A549 (cell line): ENCODE results near the gene GOLGA6L6. TPM values are rescaled to one million over a fixed set of nuclear protein-coding genes. Genes with fewer than 3 reads are reported as not detected.
"Not testable (repeated sequence)": the region's sequence is repeated elsewhere in the genome, so short reads cannot be mapped to it uniquely, and the experiment has no call there.

Source experiments
- ATAC-seq, 2 experiments: fragments of 200-7000 bp in 1 of 2; fragments of >200 bp in 1 of 2; cut with Nextera tagmentation in 1 of 2; cut with Tn5 transposase in 1 of 2; 3 replicates each; pipeline versions ENCODE4 v1.8.0 to v1.9.1; 2018 to 2020; ENCODE audit warnings: mild to moderate bottlenecking in 1 of 2, moderate library complexity in 1 of 2
- CTCF ChIA-PET: fragments of 300-600 bp; sonication (Branson Sonifier 250); formaldehyde crosslinking; extraction: SDS; loops from one replicate; lab custom pipeline; 2021; ENCODE audit warnings: antibody characterized with exemption, inconsistent platforms; lab: Yijun Ruan, JAX
- POLR2A ChIA-PET: fragments of 350-600 bp; formaldehyde crosslinking; extraction: SDS; loops from one replicate; lab custom pipeline; 2021; ENCODE audit warnings: antibody characterized with exemption, inconsistent platforms; lab: Yijun Ruan, JAX
- DNase-seq, 2 experiments: peaks; one replicate each; pipeline versions ENCODE4 v3.0.0 to v3.0.0-alpha.2; 2011 to 2016; ENCODE audit warnings: low read depth in 1 of 2, low spot score in 1 of 2
- FAIRE-seq: peaks from 2 replicates; lab custom pipeline; 2011; peaks lifted over from hg19 to GRCh38; lab: Jason Lieb, UNC
- H3K27ac ChIP-seq, 2 experiments: fragments of >200 bp; sonication (Bioruptor Twin); formaldehyde crosslinking; 3 replicates each; pipeline ENCODE4 v1.5.1; 2016 to 2017
- H3K4me1 ChIP-seq: fragments of >200 bp; sonication (Bioruptor Twin); formaldehyde crosslinking; 3 replicates; pipeline ENCODE4 v1.6.1; 2016
- H3K4me2 ChIP-seq: fragments of >200 bp; sonication (Bioruptor Twin); formaldehyde crosslinking; 3 replicates; pipeline ENCODE4 v1.6.1; 2016
- H3K4me3 ChIP-seq: fragments of >200 bp; sonication (Bioruptor Twin); formaldehyde crosslinking; 3 replicates; pipeline ENCODE4 v1.5.1; 2016
- H3K9me3 ChIP-seq: fragments of >200 bp; sonication (Bioruptor Twin); formaldehyde crosslinking; 3 replicates; pipeline ENCODE4 v1.6.1; 2016
- WGBS: methylation state at CpG from one replicate; pipeline ENCODE4 v1.1.6; 2017; ENCODE audit errors: missing lambda C conversion rate; 5-methylcytosine and 5-hydroxymethylcytosine counted together
- polyA plus RNA-seq, 4 experiments: library from polyadenylated mRNA; depleted of rRNA in 3 of 4; stranded (reverse); fragments of >200 nt; fragmentation: RNase III in 1 of 4; extraction: RNeasy Plus Mini Kit Qiagen cat#74134 plus additional on column Dnase treatment in 1 of 4; gene quantifications; 2 replicates in 3 of 4; 3 replicates in 1 of 4; pipeline ENCODE4 v1.2.3, GENCODE V29; 2011 to 2017
- small RNA-seq, 6 experiments: library from RNA; depleted of rRNA; stranded (forward); fragments of <200 nt; gene quantifications; one replicate each; pipeline ENCODE3, GENCODE V24; 2012

Gene GOLGA6L6
- polyA plus RNA-seq, 2 of the 4 experiments (the other 2 are of a cell fraction) = not detected

- CTCF ChIA-PET, H3K4me1 ChIP-seq, H3K4me3 ChIP-seq, DNase-seq, ATAC-seq, FAIRE-seq, H3K27ac ChIP-seq, H3K9me3 ChIP-seq, POLR2A ChIA-PET, H3K4me2 ChIP-seq: not testable (repeated sequence)
- no CpG with 5 or more reads among the region's 3 CpGs for WGBS
Observed at GRCh38 chr15:20502839-20503238, 38.8 kb downstream of the GOLGA6L6 start.

GRCh38 chr15:20501512-20502222, 39.9 kb downstream of the GOLGA6L6 start:
- H3K4me2 ChIP-seq, H3K4me3 ChIP-seq, H3K4me1 ChIP-seq, H3K9me3 ChIP-seq, ATAC-seq, FAIRE-seq, H3K27ac ChIP-seq, DNase-seq, POLR2A ChIA-PET, CTCF ChIA-PET: not testable (repeated sequence)
- no CpG with 5 or more reads among the region's 5 CpGs for WGBS

GRCh38 chr15:20497781-20498180, 43.8 kb downstream of the GOLGA6L6 start:
- ATAC-seq, POLR2A ChIA-PET: not testable (repeated sequence)

GRCh38 chr15:20493035-20493434, 48.6 kb downstream of the GOLGA6L6 start:
- H3K4me2 ChIP-seq, POLR2A ChIA-PET, H3K9me3 ChIP-seq, ATAC-seq, CTCF ChIA-PET, H3K4me1 ChIP-seq, DNase-seq, H3K4me3 ChIP-seq, FAIRE-seq, H3K27ac ChIP-seq: not testable (repeated sequence)
- WGBS = 58% methylated on average over 2 of the region's 5 CpGs

More at GRCh38 chr15:20497781-20498180, 43.8 kb downstream of the GOLGA6L6 start:
- FAIRE-seq, CTCF ChIA-PET, H3K27ac ChIP-seq, DNase-seq, H3K4me3 ChIP-seq, H3K4me1 ChIP-seq, H3K4me2 ChIP-seq, H3K9me3 ChIP-seq: not testable (repeated sequence)
- no CpG with 5 or more reads among the region's 9 CpGs for WGBS

- H3K9me3 ChIP-seq, CTCF ChIA-PET, H3K4me3 ChIP-seq, DNase-seq, POLR2A ChIA-PET, FAIRE-seq, ATAC-seq, H3K4me2 ChIP-seq, H3K27ac ChIP-seq, H3K4me1 ChIP-seq: not testable (repeated sequence)
- 35% methylated on average over 4 of the region's 4 CpGs for WGBS
Observed at GRCh38 chr15:20492598-20492997, 49.0 kb downstream of the GOLGA6L6 start.

GRCh38 chr15:20489320-20489719, 52.3 kb downstream of the GOLGA6L6 start:
- H3K27ac ChIP-seq, H3K4me2 ChIP-seq, H3K4me1 ChIP-seq, DNase-seq, CTCF ChIA-PET, H3K4me3 ChIP-seq, POLR2A ChIA-PET, FAIRE-seq, H3K9me3 ChIP-seq, ATAC-seq: not testable (repeated sequence)
- 52% methylated on average over 4 of the region's 4 CpGs for WGBS

Small RNA genes lying within 50 kb of the gene (small RNA-seq; reads per million reads assigned to genes)
- 0 reads per million in 6 experiments for gene RN7SL759P
